GM03348 (cell line): ENCODE data around the gene LPA.
"Not testable (repeated sequence)": the region's sequence is repeated elsewhere in the genome, so short reads cannot be mapped to it uniquely, and the experiment has no call there.

ENCODE experiments used
- DNase-seq: peaks from one replicate; pipeline ENCODE4 v3.0.0; 2012; ENCODE audit warnings: low spot score

The LPA gene

DNA sequence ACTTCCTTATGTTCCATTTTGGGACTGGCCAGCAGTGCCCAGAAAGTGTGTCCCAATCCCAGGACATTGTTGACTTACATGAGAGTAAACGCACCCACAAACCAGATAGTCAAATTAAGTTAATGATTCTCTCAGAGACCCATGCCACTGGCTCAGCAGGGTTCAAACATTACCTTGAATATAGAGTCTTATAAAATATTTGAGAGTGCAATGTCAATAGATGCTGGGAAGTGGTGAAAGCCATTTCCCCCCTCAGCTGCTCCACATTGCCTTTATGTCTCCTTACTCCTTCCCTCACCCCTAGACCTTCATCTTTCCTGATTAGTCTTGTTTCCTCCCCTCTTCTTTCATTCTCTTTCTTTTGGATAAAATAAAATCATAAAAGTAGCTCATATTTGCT lies at the start of gene LPA:
Gene LPA (minus strand): TSS at position 78 of the 400 bp plus-strand sequence. CDS start 61 bp downstream, at position 17.
- DNase-seq: not testable (repeated sequence)

GRCh38 chr6:160708993-160709392 lies 44.9 kb upstream of the LPA start:
- not testable (repeated sequence) for DNase-seq

DNA sequence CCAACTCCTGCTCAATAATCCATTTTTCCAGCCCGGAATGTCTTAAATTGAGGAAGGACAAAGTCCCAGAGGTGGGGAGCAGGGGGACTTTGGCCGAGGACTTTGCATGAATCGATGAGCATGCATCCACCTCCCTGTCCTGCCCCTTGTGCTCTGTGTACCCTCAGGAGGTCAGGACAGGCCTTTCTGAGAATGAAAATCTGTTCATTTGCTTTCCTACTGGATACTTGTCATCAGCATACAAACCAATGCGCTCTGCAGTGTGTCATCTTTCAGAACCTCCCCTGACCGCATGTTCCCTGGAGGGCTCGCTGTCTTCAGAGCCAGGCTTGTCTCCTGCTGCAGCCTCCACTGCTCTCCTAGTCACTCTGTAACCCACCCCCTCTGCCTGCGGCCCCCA lies 40.6 kb upstream of the LPA start:
- not testable (repeated sequence) for DNase-seq

GRCh38 chr6:160701918-160702680 lies 38.0 kb upstream of the LPA start, which contains the start of gene PLG:
TSS of gene PLG (plus strand) at chr6:160702244. CDS start at chr6:160702305, 61 bp downstream.
- not testable (repeated sequence) for DNase-seq

GRCh38 chr6:160697826-160698225 lies 33.8 kb upstream of the LPA start:
- no peak for DNase-seq

GRCh38 chr6:160696884-160697283 lies 32.8 kb upstream of the LPA start:
- DNase-seq: not testable (repeated sequence)

DNA sequence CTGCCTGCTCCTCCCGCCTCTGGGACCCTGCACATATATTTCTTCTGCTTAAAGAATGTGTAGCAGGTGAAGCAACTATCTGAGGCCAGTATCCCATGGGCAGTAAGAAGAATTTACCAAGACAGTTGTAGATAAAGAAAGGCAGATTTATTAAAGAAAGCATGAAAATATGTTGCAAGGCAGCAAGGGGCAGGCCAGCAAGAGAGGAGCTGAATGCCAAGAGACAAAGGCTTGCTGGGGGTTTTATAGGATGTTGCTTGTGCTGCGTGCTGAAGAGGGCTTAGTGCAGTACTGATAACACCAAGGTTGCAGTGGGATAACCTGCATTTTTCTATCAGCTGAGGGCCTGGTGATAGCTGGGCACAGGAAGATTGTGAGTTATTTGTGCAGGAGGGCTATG lies 31.5 kb upstream of the LPA start:
- not testable (repeated sequence) for DNase-seq

GRCh38 chr6:160695025-160695424 lies 30.9 kb upstream of the LPA start:
- DNase-seq: not testable (repeated sequence)

- DNase-seq: no peak
Measured at GRCh38 chr6:160692369-160692959, 28.4 kb upstream of the LPA start.

- no peak for DNase-seq
Measured at GRCh38 chr6:160691617-160692016, 27.5 kb upstream of the LPA start.

GRCh38 chr6:160690458-160690857 lies 26.4 kb upstream of the LPA start:
- DNase-seq: no peak

DNA sequence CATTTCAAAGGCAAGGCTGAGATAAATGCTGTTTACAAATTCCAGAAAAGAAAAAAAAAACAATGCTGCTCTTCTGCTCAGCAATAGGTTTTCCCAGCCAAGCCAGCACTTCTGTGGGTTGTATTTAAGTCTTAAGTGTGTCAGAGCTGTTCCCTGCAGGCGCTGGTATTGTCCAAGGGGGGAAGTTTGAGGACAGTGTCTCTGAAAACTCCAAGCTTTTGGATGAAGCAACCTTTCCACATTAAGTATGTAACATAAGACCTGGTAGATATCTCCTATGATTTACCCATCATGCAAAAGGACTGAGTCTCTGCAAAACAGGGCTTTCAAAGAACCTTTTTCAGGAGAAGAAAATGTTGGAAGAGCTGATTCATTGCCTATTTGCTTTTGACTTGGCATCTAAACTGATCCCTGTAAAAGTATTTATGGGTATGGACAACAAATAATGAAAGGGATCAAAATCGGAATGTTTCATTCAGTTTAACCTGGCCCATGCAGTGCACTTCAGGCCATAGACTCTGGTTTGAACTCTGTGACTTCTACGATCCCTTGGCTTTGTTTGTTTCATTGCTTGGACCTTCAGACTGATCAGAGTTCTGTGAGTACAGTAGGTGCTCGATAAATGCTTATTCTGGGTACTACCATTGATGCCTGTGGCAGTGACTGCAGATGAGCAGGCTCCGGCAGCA lies 21.8 kb upstream of the LPA start:
- no peak for DNase-seq

- DNase-seq: not testable (repeated sequence)
Measured at GRCh38 chr6:160685101-160685761, 21.2 kb upstream of the LPA start.

DNA sequence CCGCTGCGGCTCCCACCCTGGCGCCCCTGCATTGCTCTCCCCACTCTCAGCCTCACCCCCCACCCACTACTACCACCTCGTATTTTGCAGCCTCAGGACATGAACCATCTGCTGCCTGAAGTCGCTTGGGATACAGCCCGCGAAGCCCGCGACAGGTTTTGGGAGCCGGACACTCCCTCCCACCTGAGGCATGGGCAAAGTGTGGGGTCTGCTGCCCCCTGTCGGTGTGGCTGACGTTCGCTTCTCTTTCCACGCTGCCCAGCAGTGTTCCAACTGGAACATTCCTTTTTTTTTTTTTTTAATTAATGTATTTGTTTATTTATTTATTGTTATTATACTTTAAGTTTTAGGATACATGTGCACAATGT lies 15.3 kb upstream of the LPA start:
- no peak for DNase-seq

- no peak for DNase-seq
Measured at GRCh38 chr6:160678744-160679401, 14.8 kb upstream of the LPA start.

DNA sequence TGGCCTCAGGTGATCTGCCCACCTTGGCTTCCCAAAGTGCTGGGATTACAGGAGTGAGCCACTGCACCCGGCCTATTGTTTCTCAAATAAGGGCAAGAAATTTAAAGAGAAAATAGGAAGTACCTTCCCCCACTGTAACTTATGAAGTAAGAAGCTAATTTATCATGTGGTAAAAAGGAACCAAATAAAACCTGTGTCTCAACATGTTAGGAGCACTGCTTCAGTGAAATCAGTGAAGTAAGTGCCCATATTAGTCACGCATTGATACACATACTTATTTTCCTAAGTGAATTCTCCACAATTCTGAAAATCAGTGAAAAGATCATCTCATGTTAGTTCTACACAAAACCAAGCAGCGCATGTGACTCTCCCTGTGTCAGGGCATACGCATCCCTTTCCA lies 14.2 kb upstream of the LPA start:
- DNase-seq: no peak

DNA sequence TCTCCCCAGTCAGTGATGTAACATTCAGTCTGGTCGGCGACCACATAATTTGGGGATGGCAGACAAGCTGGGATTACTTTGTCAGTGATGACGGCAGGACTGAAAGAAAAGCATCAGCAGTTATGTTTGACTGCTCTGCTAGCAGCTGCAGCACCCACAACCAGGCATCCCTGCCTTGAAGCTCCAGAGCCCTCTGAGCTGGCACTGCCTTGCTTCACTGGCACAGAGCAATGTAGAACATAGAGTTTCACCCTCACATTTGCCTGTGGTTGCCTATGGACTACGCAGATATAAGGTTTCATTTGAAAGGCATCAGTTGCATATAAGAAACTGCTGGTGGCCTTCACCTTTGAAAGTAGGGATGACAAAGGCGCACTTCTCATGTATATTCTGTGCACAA lies 12.3 kb upstream of the LPA start:
- DNase-seq: not testable (repeated sequence)

DNA sequence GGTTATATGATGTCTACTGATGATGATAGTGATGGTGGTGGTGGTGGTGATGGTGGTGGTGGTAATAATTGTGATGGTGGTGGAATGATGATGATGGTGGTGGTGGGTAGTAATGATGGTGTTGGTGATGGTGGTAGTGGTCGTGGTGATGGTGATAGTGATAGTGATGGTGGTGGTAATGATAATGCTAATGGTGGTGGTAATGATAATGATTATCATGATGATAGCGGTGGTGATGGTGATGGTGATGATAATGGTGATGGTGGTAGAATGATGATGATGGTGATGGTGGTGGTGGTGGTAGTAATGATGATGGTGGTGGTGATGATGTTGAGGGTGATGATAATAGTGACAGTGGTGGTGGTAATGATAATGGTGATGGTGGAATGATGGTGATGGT lies 4.5 kb upstream of the LPA start:
- no peak for DNase-seq

GRCh38 chr6:160667639-160668481 lies 3.8 kb upstream of the LPA start:
- DNase-seq: no peak

GRCh38 chr6:160662842-160663241 lies 1.2 kb downstream of the LPA start:
- no peak for DNase-seq

GRCh38 chr6:160662429-160662828 lies 1.6 kb downstream of the LPA start:
- no peak for DNase-seq
